Mucosa of stomach (tissue), 1 donor: ENCODE measurements around the gene RAPGEF4.

Experiments
- H3K27me3 ChIP-seq: one replicate; pipeline ENCODE4 v1.7.0; 2013; ENCODE audit warnings: mild to moderate bottlenecking, low read length; ENCODE audit not compliant: control insufficient read depth, insufficient read depth
- H3K36me3 ChIP-seq: one replicate; pipeline ENCODE4 v1.7.0; 2013; ENCODE audit warnings: low read length; ENCODE audit not compliant: control insufficient read depth, insufficient read depth
- H3K4me1 ChIP-seq: one replicate; pipeline ENCODE4 v1.7.0; 2013; ENCODE audit warnings: mild to moderate bottlenecking, low read length; ENCODE audit not compliant: control insufficient read depth, insufficient read depth
- H3K4me3 ChIP-seq: one replicate; pipeline ENCODE4 v1.7.0; 2013; ENCODE audit warnings: low read length
- H3K9ac ChIP-seq: one replicate; pipeline ENCODE4 v1.7.0; 2013; ENCODE audit warnings: mild to moderate bottlenecking, low read length, moderate library complexity
- H3K9me3 ChIP-seq: one replicate; pipeline ENCODE4 v1.7.0; 2013; ENCODE audit warnings: mild to moderate bottlenecking, low read length, moderate library complexity; ENCODE audit not compliant: control insufficient read depth
- donor health status: Pancreatic carcinoma.

RAPGEF4 gene

GRCh38 chr2:172858473-172858745 lies 122.8 kb downstream of the RAPGEF4 start:
- Histone ChIP-seq H3K9me3 (no peaks in the 10 kb centered on the region), H3K4me1 (no peaks in the 10 kb centered on the region), H3K9ac (no peak overlapping the region), H3K27me3 (no peaks in the 10 kb centered on the region), H3K4me3 (no peak overlapping the region), H3K36me3 (no peaks in the 10 kb centered on the region)

GRCh38 chr2:172859581-172860335 lies 124.1 kb downstream of the RAPGEF4 start:
- H3K9ac ChIP-seq: no peak overlapping the region
- no peaks in the 10 kb centered on the region for H3K4me1 ChIP-seq
- H3K36me3 ChIP-seq: no peaks in the 10 kb centered on the region
- no peak overlapping the region for H3K4me3 ChIP-seq
- H3K27me3 ChIP-seq: no peaks in the 10 kb centered on the region
- H3K9me3 ChIP-seq: no peaks in the 10 kb centered on the region

GRCh38 chr2:172860336-172860707 lies 124.7 kb downstream of the RAPGEF4 start:
- no peaks in the 10 kb centered on the region for H3K4me1 ChIP-seq
- H3K9ac ChIP-seq: no peak overlapping the region
- H3K27me3 ChIP-seq: no peaks in the 10 kb centered on the region
- H3K4me3 ChIP-seq: no peak overlapping the region
- H3K9me3 ChIP-seq: no peaks in the 10 kb centered on the region
- H3K36me3 ChIP-seq: no peaks in the 10 kb centered on the region

GRCh38 chr2:172861098-172861497 lies 125.5 kb downstream of the RAPGEF4 start:
- H3K9ac ChIP-seq: no peak overlapping the region

GRCh38 chr2:172861656-172862476 lies 126.2 kb downstream of the RAPGEF4 start:
- Histone ChIP-seq H3K9me3 (no peaks in the 10 kb centered on the region), H3K4me1 (no peaks in the 10 kb centered on the region), H3K4me3 (no peak overlapping the region), H3K9ac (no peak overlapping the region), H3K27me3 (no peaks in the 10 kb centered on the region), H3K36me3 (no peaks in the 10 kb centered on the region)

More at GRCh38 chr2:172861098-172861497, 125.5 kb downstream of the RAPGEF4 start:
- no peaks in the 10 kb centered on the region for H3K36me3 ChIP-seq
- no peaks in the 10 kb centered on the region for H3K27me3 ChIP-seq
- H3K4me1 ChIP-seq: no peaks in the 10 kb centered on the region
- H3K4me3 ChIP-seq: no peak overlapping the region
- no peaks in the 10 kb centered on the region for H3K9me3 ChIP-seq

- Histone ChIP-seq H3K9me3 (no peaks in the 10 kb centered on the region), H3K9ac (no peak overlapping the region), H3K27me3 (no peaks in the 10 kb centered on the region), H3K4me1 (no peaks in the 10 kb centered on the region), H3K36me3 (no peaks in the 10 kb centered on the region), H3K4me3 (no peak overlapping the region)
These were observed 127.7 kb downstream of the RAPGEF4 start for GRCh38 chr2:172863341-172863740.

- Histone ChIP-seq H3K27me3 (no peaks in the 10 kb centered on the region), H3K4me3 (no peak overlapping the region), H3K9ac (no peak overlapping the region), H3K36me3 (no peaks in the 10 kb centered on the region), H3K9me3 (no peaks in the 10 kb centered on the region), H3K4me1 (no peaks in the 10 kb centered on the region)
These were observed 128.5 kb downstream of the RAPGEF4 start for GRCh38 chr2:172864182-172864581.

GRCh38 chr2:172865422-172865821 lies 129.8 kb downstream of the RAPGEF4 start:
- H3K4me3 ChIP-seq: no peak overlapping the region

GRCh38 chr2:172869861-172870260 lies 134.2 kb downstream of the RAPGEF4 start:
- Histone ChIP-seq H3K4me1 (no peaks in the 10 kb centered on the region), H3K9ac (no peak overlapping the region), H3K36me3 (no peaks in the 10 kb centered on the region), H3K4me3 (no peak overlapping the region), H3K27me3 (no peaks in the 10 kb centered on the region), H3K9me3 (no peaks in the 10 kb centered on the region)

More at GRCh38 chr2:172865422-172865821, 129.8 kb downstream of the RAPGEF4 start:
- no peaks in the 10 kb centered on the region for H3K4me1 ChIP-seq
- no peak overlapping the region for H3K9ac ChIP-seq
- no peaks in the 10 kb centered on the region for H3K27me3 ChIP-seq
- no peaks in the 10 kb centered on the region for H3K9me3 ChIP-seq
- no peaks in the 10 kb centered on the region for H3K36me3 ChIP-seq

GRCh38 chr2:172870396-172870795 lies 134.8 kb downstream of the RAPGEF4 start:
- H3K9ac ChIP-seq: no peak overlapping the region
- no peaks in the 10 kb centered on the region for H3K27me3 ChIP-seq
- no peaks in the 10 kb centered on the region for H3K36me3 ChIP-seq
- no peaks in the 10 kb centered on the region for H3K9me3 ChIP-seq
- H3K4me1 ChIP-seq: no peaks in the 10 kb centered on the region
- no peak overlapping the region for H3K4me3 ChIP-seq

GRCh38 chr2:172877826-172878225 lies 142.2 kb downstream of the RAPGEF4 start:
- no peak overlapping the region for H3K4me3 ChIP-seq
- H3K4me1 ChIP-seq: no peaks in the 10 kb centered on the region
- H3K9me3 ChIP-seq: no peaks in the 10 kb centered on the region
- H3K9ac ChIP-seq: no peak overlapping the region
- no peaks in the 10 kb centered on the region for H3K36me3 ChIP-seq
- H3K27me3 ChIP-seq: no peaks in the 10 kb centered on the region

- H3K36me3 ChIP-seq: no peaks in the 10 kb centered on the region
These were observed 142.6 kb downstream of the RAPGEF4 start for GRCh38 chr2:172878260-172878659.

More at GRCh38 chr2:172878260-172878659, 142.6 kb downstream of the RAPGEF4 start:
- Histone ChIP-seq H3K4me3 (no peak overlapping the region), H3K9me3 (no peaks in the 10 kb centered on the region), H3K4me1 (no peaks in the 10 kb centered on the region), H3K27me3 (no peaks in the 10 kb centered on the region), H3K9ac (no peak overlapping the region)
